Glomerular visceral epithelial cell (primary cell): ENCODE results near the gene LOC128125822.
A peak's percentile ranks its signal among the peaks of the same experiment; 100 is the strongest.

ENCODE experiments used
- DNase-seq: peaks from one replicate; pipeline ENCODE4 v3.0.0-alpha.2; 2016; ENCODE audit errors: extremely low spot score

LOC128125822 gene

DNA sequence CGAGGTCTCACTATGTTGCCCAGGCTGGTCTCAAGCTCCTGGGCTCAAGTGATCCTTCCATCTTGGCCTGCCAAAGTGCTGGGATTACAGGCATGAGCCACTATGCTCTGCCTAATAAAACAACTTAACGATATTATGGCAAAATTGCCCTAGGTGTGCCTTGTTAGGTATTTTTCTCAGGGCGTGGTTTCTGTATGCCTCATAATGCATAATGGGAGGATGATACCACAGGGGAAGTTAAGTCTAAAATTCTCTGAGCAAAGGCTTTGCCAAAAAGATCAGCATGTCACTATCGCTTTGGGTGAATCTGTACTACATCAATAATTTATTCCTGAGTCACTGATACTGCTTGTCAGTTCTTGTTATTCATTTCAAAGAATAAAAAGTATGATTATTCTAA lies 15.9 kb upstream of the LOC128125822 start:
- DNase-seq = no peak

- DNase-seq = no peak
These were observed 14.0 kb upstream of the LOC128125822 start for GRCh38 chr6:63558278-63558677.

DNA sequence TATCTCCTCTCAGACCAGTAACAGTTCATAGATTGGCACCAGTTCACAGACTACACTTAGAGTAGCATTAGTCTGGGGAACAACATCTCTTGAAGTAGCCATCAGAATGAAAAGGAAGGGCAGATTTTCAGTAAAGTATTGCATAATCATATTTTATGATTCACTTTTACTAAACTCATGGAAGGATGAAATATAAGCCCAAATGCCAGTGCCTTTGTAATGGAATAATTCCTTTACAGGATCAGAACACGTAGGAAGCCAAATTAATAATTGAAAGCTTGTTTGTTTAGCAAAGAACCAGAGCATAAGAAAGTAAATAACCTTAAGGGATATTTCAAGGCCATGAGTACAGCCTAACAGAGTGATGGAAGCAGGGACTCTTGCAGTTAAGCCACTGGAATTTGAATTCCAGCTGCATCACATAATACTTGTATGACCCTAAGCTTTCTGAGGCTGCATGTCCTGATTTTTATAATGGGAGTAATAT lies 11.4 kb upstream of the LOC128125822 start:
- DNase-seq = no peak

DNA sequence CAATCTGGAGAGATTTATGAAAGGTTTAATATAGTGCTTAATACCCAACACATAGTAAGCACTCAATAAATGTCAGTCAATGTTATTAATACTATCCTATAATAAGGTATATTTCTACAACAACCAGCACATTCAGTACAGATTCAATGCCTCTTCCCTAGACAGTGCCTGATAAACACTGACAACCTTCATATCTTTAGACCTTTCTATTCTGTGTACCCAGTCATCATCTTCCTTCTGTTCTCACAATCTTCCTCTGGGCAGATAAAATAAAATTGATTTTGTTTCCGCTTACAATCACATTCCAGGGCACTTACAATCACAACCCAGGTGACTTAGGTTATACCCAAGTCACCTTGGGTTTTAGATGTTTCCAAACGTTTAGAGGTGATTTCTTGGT lies 11.0 kb upstream of the LOC128125822 start:
- DNase-seq = no peak

GRCh38 chr6:63563235-63563634 lies 9.0 kb upstream of the LOC128125822 start:
- no peak for DNase-seq

DNA sequence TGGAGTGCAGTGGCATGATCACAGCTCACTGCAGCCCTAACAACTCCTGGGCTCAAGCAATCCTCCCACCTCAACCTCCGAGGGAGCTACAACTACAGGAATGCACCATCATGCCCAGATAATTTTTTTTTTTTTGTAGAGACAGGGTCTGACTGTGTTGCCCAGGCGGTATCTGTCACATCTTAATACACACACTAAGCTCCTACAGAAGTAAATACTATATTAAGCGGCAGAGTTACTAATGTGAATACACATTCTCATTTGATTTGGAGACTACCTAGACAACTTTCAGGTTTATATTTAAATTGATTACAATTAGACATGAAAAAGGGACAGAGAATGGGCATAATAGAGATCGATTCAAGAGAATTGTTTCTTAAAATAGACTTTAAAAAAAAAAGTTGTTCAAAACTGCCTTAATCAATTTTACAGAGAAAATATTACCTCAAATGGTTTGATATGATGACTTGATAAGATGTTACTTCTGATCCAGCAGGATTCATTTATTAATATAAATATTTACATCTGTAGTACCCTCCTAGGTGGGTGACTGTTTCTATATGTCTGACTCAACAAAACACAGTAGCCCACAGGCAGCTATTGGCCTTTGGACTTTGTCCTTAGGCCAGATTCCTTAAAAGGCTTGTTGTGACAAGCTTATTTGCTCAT lies 7.1 kb upstream of the LOC128125822 start:
- no peak for DNase-seq

DNA sequence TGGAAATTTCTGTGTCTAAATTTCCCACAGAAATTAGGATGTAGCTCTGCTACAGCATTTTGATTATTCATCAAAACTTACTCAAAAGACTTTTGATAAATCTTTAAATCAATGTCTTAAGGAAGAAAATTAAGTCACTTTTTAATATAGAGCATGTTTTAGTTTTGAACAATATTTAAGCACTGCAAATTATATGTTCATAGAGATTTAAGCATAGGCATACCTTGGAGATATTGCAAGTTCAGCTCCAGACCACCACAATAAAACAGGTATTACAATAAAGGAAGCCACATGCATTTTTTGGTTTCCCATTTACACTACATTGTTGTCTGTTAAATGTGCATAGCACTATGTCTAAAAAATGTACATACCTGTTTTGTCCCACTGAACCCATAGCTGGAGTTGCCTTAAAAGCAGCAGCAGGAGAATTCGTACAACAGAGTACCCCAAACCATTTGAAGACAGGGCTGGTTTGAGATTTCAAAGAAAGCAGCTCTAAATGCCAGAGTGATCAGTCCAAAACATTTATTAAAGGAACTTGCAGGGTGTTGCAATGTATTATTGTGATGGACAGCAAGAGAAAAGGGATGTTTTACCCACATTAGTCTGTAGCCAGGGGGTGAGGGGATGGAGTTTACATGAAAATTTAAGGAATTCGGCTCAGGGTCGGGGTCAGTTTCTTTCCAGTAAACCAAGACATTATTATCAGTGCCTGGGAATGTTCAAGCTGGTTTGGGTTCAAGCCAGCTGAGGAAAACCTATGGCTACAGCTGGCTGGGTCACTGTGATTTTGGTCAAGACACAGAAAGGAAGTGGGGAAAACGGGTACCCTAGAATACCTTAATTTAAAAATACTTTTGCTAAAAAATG lies 6.3 kb upstream of the LOC128125822 start:
- no peak for DNase-seq

DNA sequence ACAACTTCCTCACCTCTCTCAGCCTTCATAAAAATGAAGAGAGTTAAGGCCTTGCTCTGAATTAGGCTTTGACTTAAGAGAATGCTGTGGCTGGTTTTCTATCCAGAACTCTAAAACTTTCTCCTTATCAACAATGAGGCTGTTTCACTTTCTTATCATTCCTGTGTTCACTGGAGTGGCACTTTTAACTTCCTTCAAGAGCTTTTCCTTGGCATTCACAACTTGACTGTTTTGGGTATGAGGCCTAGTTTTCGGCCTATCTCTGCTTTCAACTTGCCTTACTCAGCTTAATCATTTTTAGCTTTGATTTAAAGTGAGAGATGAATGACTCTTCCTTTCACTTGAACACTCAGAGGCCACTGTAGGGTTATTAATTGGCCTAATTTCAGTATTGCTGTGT lies 4.3 kb upstream of the LOC128125822 start:
- no peak for DNase-seq

- peak; percentile 75 for DNase-seq
These were observed 778 bp upstream of the LOC128125822 start for GRCh38 chr6:63571361-63572043.

GRCh38 chr6:63572747-63573075 lies 431 bp downstream of the LOC128125822 start:
- no peak for DNase-seq

- DNase-seq = peak; percentile 86
These were observed 1.0 kb downstream of the LOC128125822 start for GRCh38 chr6:63573076-63573898.

DNA sequence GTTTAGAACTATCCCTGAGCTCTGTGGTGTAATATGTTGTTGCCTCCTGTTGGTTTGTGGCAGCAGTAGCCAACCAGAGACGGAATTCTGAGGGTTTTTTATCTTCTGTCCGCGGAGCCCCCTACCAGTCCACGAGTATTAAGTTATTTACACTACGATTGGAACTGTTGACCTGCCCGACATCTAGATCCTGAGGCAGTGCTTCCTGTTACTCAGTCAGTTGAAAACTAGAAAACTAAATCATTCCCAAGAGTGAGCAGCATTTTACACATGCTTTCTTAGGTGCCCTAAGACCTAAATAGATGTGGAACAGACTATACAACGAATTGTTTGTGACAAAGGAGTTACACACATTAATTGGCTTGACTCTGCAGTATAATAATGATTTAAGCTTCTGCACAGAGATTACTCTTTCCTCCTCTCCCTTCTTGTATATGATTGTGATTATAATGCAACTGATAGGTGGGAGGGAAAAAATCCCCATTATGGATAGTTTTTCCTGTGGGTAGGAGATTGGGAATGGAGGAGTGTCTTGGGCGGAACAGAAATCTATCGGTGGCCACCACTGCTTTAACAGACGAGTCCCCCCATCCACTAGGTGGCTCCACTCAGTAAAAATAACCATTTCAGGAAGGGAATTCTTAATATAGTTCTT lies 1.7 kb downstream of the LOC128125822 start:
- peak; percentile 81 for DNase-seq

- no peak for DNase-seq
These were observed 2.2 kb downstream of the LOC128125822 start for GRCh38 chr6:63574554-63574900.

DNA sequence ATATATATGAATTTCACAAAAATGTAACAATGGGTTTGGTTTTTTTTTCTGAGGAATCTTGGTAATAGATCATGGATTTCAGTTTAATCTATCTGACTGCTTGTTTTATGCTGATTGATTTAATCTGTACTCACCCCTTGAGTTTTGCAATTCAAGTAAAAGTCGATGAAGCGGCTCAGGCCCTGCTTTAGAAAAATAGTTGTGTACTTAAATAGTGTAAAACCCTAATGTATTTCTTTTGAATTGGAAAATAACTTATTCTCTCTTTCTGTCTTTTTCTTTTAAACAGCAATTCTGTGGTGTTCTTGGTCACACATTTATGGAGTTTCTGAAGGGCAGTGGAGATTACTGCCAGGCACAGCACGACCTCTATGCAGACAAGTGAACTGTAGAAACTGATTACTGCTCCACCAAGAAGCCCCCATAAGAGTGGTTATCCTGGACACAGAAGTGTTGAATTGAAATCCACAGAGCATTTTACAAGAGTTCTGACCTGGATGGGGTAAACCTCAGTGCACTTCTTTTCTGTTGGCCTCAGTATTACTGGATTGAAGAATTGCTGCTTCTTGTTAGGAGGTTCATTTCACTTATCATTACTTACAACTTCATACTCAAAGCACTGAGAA lies 4.0 kb downstream of the LOC128125822 start:
- no peak for DNase-seq

- DNase-seq = no peak
These were observed 4.9 kb downstream of the LOC128125822 start for GRCh38 chr6:63576985-63577712.

- DNase-seq = no peak
These were observed 6.5 kb downstream of the LOC128125822 start for GRCh38 chr6:63578757-63579156.

- no peak for DNase-seq
These were observed 7.8 kb downstream of the LOC128125822 start for GRCh38 chr6:63579937-63580703.

- no peak for DNase-seq
These were observed 8.4 kb downstream of the LOC128125822 start for GRCh38 chr6:63580704-63580961.

DNA sequence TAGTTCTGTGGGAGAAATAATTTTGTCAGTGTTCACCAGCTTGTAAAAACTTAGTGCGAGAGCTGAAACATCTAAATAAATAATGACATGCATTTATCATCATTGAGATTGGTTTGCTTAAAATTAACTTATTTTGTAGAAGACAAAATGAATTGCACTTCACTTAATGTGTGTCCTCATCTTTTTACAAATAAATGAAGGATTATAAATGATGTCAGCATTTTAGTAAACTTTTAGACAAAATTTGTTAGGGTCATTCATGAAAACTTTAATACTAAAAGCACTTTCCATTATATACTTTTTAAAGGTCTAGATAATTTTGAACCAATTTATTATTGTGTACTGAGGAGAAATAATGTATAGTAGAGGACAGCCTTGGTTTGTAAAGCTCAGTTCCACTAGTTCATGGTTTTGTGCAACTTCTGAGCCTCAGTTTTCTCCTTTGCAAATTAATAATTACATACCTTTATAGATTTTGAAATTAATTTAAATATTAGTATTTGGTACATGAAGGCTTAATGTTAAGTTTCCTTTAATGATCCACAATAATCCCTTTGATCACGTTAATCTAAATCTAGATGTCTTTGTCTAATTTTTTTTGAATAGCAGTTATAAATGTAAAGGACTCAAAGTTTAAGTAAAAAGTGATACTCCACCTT lies 9.2 kb downstream of the LOC128125822 start:
- DNase-seq = no peak
